K562 (cell line): ENCODE measurements around the gene CFAP73. TPM values are rescaled to one million over a fixed set of nuclear protein-coding genes. Genes with fewer than 3 reads are reported as not detected.

ENCODE experiments used
- ATAC-seq: fragments of 200-7000 bp; cut with Tn5 transposase; 3 replicates; pipeline ENCODE4 v1.9.1; 2020; ENCODE audit warnings: moderate library complexity
- BruUV-seq: library from RNA; stranded (reverse); fragments of 400-500 nt; replicated peaks from 2 replicates; lab custom pipeline; 2021; lab: Mats Ljungman, UMichigan
- CTCF ChIA-PET: fragments of 300-600 bp; formaldehyde crosslinking; extraction: SDS; loops from one replicate; lab custom pipeline; 2021; ENCODE audit warnings: low intra/inter-chr PET ratio; lab: Yijun Ruan, JAX
- POLR2A ChIA-PET: fragments of 300-600, 350-650 bp; sonication (Branson Sonifier 250); formaldehyde crosslinking; extraction: SDS; loops from one replicate; lab custom pipeline; 2021; ENCODE audit warnings: antibody characterized with exemption, inconsistent platforms; lab: Yijun Ruan, JAX
- DNase-seq, 4 experiments: peaks; one replicate each; pipeline versions ENCODE4 v3.0.0 to v3.0.0-alpha.2; 2011 to 2018; ENCODE audit warnings: low spot score in 3 of 4, mixed read lengths in 3 of 4; ENCODE audit errors: extremely low read depth in 1 of 4
- FAIRE-seq: peaks from 2 replicates; lab custom pipeline; 2011; peaks lifted over from hg19 to GRCh38; lab: Jason Lieb, UNC
- H2AFZ ChIP-seq: 2 replicates; pipeline ENCODE4 v1.6.0; 2011; ENCODE audit warnings: low read depth, low read length, control low read depth, inconsistent platforms
- H3K27ac ChIP-seq: fragments of 200-600 bp; 3 replicates; pipeline ENCODE4 v1.8.0; 2011; ENCODE audit warnings: low read depth, mild to moderate bottlenecking, control low read depth, inconsistent platforms, low read length, moderate library complexity, mixed read lengths; ENCODE audit errors: extremely low read depth
- H3K27me3 ChIP-seq, 2 experiments: fragments of 300-600 bp in 1 of 2; 2 replicates in 1 of 2; 3 replicates in 1 of 2; pipeline versions ENCODE4 v1.6.0 to v1.8.0; 2011; ENCODE audit warnings: inconsistent platforms in 2 of 2, low read length in 2 of 2, mild to moderate bottlenecking in 1 of 2, mixed read lengths in 1 of 2, moderate library complexity in 1 of 2; ENCODE audit not compliant: control insufficient read depth in 2 of 2, insufficient read depth in 2 of 2
- H3K36me3 ChIP-seq: fragments of 300-600 bp; 3 replicates; pipeline ENCODE4 v1.8.0; 2011; ENCODE audit warnings: mild to moderate bottlenecking, low read length, inconsistent platforms; ENCODE audit not compliant: control insufficient read depth, insufficient read depth
- H3K4me1 ChIP-seq, 2 experiments: fragments of 200-600 bp in 1 of 2; replicated peaks in 1 of 2; 2 replicates in 1 of 2; 3 replicates in 1 of 2; pipeline versions ENCODE4 v1.5.1 to v1.8.0; 2011; ENCODE audit warnings: inconsistent platforms in 2 of 2, low read length in 2 of 2, mild to moderate bottlenecking in 1 of 2, mixed read lengths in 1 of 2, moderate library complexity in 1 of 2; ENCODE audit not compliant: control insufficient read depth in 2 of 2, insufficient read depth in 2 of 2
- H3K4me2 ChIP-seq: 2 replicates; pipeline ENCODE4 v1.6.1; 2011; ENCODE audit warnings: low read length, control low read depth, inconsistent platforms, mixed read lengths; ENCODE audit not compliant: insufficient read depth
- H3K4me3 ChIP-seq: fragments of 200-600 bp; sonication (generic), shearing (Covaris generic); 2 replicates; pipeline ENCODE4 v1.5.1; 2016; ENCODE audit warnings: control low read depth, inconsistent platforms
- H3K79me2 ChIP-seq: fragments of 200-600 bp; 3 replicates; pipeline ENCODE4 v1.8.0; 2011; ENCODE audit warnings: low read length, inconsistent platforms; ENCODE audit not compliant: control insufficient read depth, insufficient read depth
- H3K9ac ChIP-seq, 2 experiments: 2 replicates each; pipeline versions ENCODE4 v1.6.0 to v1.6.1; 2011; ENCODE audit warnings: low read depth in 2 of 2, low read length in 2 of 2, control low read depth in 1 of 2, inconsistent platforms in 1 of 2, mild to moderate bottlenecking in 1 of 2, mixed read lengths in 1 of 2; ENCODE audit not compliant: insufficient read depth in 1 of 2
- H3K9me1 ChIP-seq: one replicate; pipeline ENCODE4 v1.6.0; 2011; ENCODE audit warnings: inconsistent platforms, mild to moderate bottlenecking, low read length, moderate library complexity; ENCODE audit not compliant: control insufficient read depth, insufficient read depth
- H3K9me3 ChIP-seq: replicated peaks from 2 replicates; pipeline ENCODE4 v1.5.1; 2011; ENCODE audit warnings: low read depth, low read length, inconsistent platforms; ENCODE audit not compliant: control insufficient read depth, insufficient read depth
- H4K20me1 ChIP-seq: replicated peaks from 2 replicates; pipeline ENCODE4 v1.6.1; 2011; ENCODE audit warnings: low read length, inconsistent platforms, mixed read lengths; ENCODE audit not compliant: control insufficient read depth, insufficient read depth
- CBX5 ChIP-seq: IDR thresholded peaks from 2 replicates; pipeline ENCODE4 v1.6.1; 2014; ENCODE audit warnings: low read depth, borderline replicate concordance
- FOXA3 ChIP-seq, 2 experiments: fragments of 450-650 bp in 1 of 2; sonication (generic) in 1 of 2; formaldehyde crosslinking; IDR thresholded peaks in 1 of 2; conservative IDR thresholded peaks in 1 of 2; 2 replicates each; pipeline versions ENCODE4 v1.4.0 to v1.8.0; 2020 to 2022; ENCODE audit warnings: mild to moderate bottlenecking in 2 of 2, missing genetic modification reagents in 1 of 2
- HMG20A ChIP-seq: fragments of 450-650 bp; formaldehyde crosslinking; conservative IDR thresholded peaks from 2 replicates; pipeline ENCODE4 v1.4.0; 2020; ENCODE audit warnings: mild to moderate bottlenecking, mixed read lengths
- MAFG ChIP-seq: fragments of 450-650 bp; conservative IDR thresholded peaks from 2 replicates; pipeline ENCODE4 v1.6.1; 2016; ENCODE audit warnings: missing genetic modification characterization, missing compliant biosample characterization
- MTF1 ChIP-seq: fragments of 250-450 bp; sonication (Bioruptor Pico); IDR thresholded peaks from 2 replicates; pipeline ENCODE4 v1.9.0; 2021; ENCODE audit warnings: moderate library complexity, mild to moderate bottlenecking, inconsistent platforms, borderline replicate concordance
- TCFL5 ChIP-seq: fragments of 250-450 bp; sonication (Bioruptor Pico); conservative IDR thresholded peaks from 2 replicates; pipeline ENCODE4 v1.6.1; 2021; ENCODE audit warnings: mild to moderate bottlenecking, moderate library complexity, matching md5 sums
- THRAP3 ChIP-seq: fragments of 450-650 bp; IDR thresholded peaks from 2 replicates; pipeline ENCODE4 v1.6.1; 2016; ENCODE audit warnings: mild to moderate bottlenecking, inconsistent platforms, borderline replicate concordance
- ZNF24 ChIP-seq: fragments of 450-650 bp; IDR thresholded peaks from 2 replicates; pipeline ENCODE4 v1.6.1; 2016
- ZNF263 ChIP-seq: sonication (generic); formaldehyde crosslinking; IDR thresholded peaks from 2 replicates; pipeline ENCODE4 v1.8.0; 2022; ENCODE audit warnings: mild to moderate bottlenecking, missing genetic modification reagents, borderline replicate concordance
- ZNF316 ChIP-seq: fragments of 450-650 bp; IDR thresholded peaks from 2 replicates; pipeline ENCODE4 v1.6.1; 2016
- ZNF384 ChIP-seq: IDR thresholded peaks from 2 replicates; pipeline ENCODE4 v1.6.1; 2012; ENCODE audit warnings: low read depth, low read length, improper control_type of control experiment
- ZNF707 ChIP-seq: fragments of 250-450 bp; sonication (Bioruptor Pico); conservative IDR thresholded peaks from 2 replicates; pipeline ENCODE4 v1.8.0; 2022; ENCODE audit warnings: inconsistent platforms, mild to moderate bottlenecking, moderate library complexity
- WGBS: fragments of 100-300 bp; shearing (Covaris generic); methylation state at CpG from one replicate; pipeline ENCODE4 v1.1.6; 2016; ENCODE audit warnings: low coverage, mixed read lengths; ENCODE audit not compliant: insufficient coverage; ENCODE audit errors: missing lambda C conversion rate; 5-methylcytosine and 5-hydroxymethylcytosine counted together
- in situ Hi-C: fragments of 300-500 bp; cut with MboI; formaldehyde crosslinking; loops from 4 replicates; pipeline ENCODE4 v1.15.0; 2018; ENCODE audit warnings: inconsistent platforms, mixed read lengths
- intact Hi-C: fragments of 100-400 bp; cut with micrococcal nuclease; formaldehyde crosslinking; loops from 2 replicates; pipeline ENCODE4 v1.14.2; 2022
- polyA plus RNA-seq, 8 experiments: library from polyadenylated mRNA; depleted of rRNA in 4 of 8; stranded (reverse) in 5 of 8; unstranded in 3 of 8; fragments of >200 nt; fragmentation: Nextera tagmentation in 2 of 8; fragmentation: Illumina TruSeq in 1 of 8; extraction: Ambion mirVana in 2 of 8; extraction: Trizol in 1 of 8; gene quantifications; 2 replicates each; pipeline versions ENCODE4 v1.2.1 to v1.2.3, GENCODE V29; 2011 to 2014; ENCODE audit warnings: inconsistent platforms in 1 of 8, missing spikeins in 1 of 8
- total RNA-seq, 7 experiments: library from RNA; depleted of rRNA in 6 of 7; stranded (reverse); fragments of >200 nt in 6 of 7; fragmentation: Illumina TruSeq in 2 of 7; extraction: Trizol in 2 of 7; gene quantifications; 2 replicates each; pipeline versions ENCODE4 v1.2.1 to v1.2.3, GENCODE V29; 2011 to 2021; ENCODE audit warnings: low replicate concordance in 1 of 7
- TF ChIP-seq, protein P1 (sequence below), 2 experiments: fragments of 450-650 bp; IDR thresholded peaks; 2 replicates each; pipeline ENCODE4 v1.6.1; 2018; ENCODE audit warnings: mild to moderate bottlenecking in 2 of 2, low read depth in 1 of 2; ENCODE audit not compliant: partially characterized antibody in 2 of 2
- TF ChIP-seq, protein P2 (sequence below): fragments of 450-650 bp; IDR thresholded peaks from 2 replicates; pipeline ENCODE4 v1.6.1; 2016; ENCODE audit warnings: low read depth, mild to moderate bottlenecking, moderate library complexity
- TF ChIP-seq, protein P3 (sequence below): sonication (generic); formaldehyde crosslinking; IDR thresholded peaks from 2 replicates; pipeline ENCODE4 v1.8.1; 2022; ENCODE audit warnings: missing genetic modification reagents

CFAP73 gene
- total and polyA plus RNA-seq, 9 of the 15 experiments (the other 6 are each of a cell fraction or from before 2014, with no cell fraction given), result not detected

DNA sequence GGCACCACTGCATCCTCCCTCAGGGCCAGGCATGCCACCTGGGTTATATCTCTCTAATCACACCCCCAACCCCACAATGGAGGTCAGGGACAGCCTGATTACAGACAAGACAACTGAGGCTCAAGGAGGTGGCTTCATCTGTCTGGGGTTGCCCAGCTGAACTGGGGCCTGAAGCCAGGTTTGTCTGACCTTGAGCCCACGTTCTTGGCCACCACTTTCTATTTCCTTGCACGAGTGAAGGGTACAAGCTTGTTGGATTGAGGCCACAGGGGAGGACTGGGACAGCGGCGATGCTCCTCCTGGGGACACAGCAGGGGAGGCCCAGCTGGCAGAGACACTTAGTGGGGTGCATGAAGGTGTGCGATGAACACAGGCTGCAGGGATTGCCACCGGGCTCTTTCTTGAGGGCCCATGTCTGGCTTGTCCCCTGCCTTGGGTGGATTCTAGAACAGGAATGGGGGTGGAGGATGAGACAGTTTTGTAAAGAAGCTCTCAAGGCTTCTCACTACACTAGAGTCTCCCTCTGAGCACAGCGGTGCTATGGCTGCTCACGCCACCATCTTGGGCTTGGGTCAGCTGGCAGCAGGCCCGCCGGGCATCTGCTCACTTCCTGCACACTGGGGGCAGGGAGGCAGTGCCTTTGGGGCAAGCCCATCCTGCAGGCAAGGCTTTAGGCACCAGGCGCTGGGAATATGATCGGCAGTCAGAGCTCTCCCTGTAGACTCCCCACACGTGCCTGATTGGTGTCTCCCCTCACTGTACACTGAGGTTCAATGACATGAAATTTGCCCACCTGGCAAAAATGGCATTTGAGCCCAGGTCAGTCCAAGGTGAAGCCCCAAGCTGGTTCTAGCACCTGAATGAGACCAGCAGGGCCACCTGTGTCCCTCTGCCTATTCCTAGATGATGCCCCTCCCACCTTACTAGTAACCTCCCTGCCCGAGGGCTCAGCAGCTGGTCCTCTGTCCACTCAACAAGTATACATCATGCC lies 52.0 kb downstream of the CFAP73 start:
- no peak overlapping the region for H2AFZ ChIP-seq
- DNase-seq (no peak), ATAC-seq (no peak), FAIRE-seq (no peak)
- no peaks in the 10 kb centered on the region for H3K79me2 ChIP-seq
- peaks cover 12% of the 10 kb centered on the region in 2 experiments; a peak in 4 of 5 replicates for H3K4me1 ChIP-seq
- WGBS, result 63% methylated on average over 14 of the region's 14 CpGs
- no peaks in the 10 kb centered on the region for H3K9me1 ChIP-seq
- H3K4me2 ChIP-seq, result no peak overlapping the region
- CTCF ChIA-PET, result no interaction called here
- H3K36me3 ChIP-seq, result no peaks in the 10 kb centered on the region
- in situ Hi-C loops (no loop called here), intact Hi-C loops (no loop called here)
- H3K4me3 ChIP-seq, result no peak overlapping the region
- no peaks in the 10 kb centered on the region for H3K9me3 ChIP-seq
- H4K20me1 ChIP-seq, result peaks cover 4% of the 10 kb centered on the region; the same call in 1 of the 2 replicates
- POLR2A ChIA-PET, result interaction anchor here (0.6 kb wide), 1 partner anchor 10 kb away, joined by 3 read pairs; no protein-coding TSS in a partner anchor
- BruUV-seq, result no TSS peak
- no peaks in the 10 kb centered on the region for H3K27me3 ChIP-seq
- no peak overlapping the region for H3K27ac ChIP-seq
- peak overlapping the region in 1 of 2 experiments; percentile 61; a peak in 2 of 4 replicates for H3K9ac ChIP-seq
- TF ChIP-seq HMG20A (CRISPR knock-in tag), result no peak
- TF ChIP-seq, protein P1, sequence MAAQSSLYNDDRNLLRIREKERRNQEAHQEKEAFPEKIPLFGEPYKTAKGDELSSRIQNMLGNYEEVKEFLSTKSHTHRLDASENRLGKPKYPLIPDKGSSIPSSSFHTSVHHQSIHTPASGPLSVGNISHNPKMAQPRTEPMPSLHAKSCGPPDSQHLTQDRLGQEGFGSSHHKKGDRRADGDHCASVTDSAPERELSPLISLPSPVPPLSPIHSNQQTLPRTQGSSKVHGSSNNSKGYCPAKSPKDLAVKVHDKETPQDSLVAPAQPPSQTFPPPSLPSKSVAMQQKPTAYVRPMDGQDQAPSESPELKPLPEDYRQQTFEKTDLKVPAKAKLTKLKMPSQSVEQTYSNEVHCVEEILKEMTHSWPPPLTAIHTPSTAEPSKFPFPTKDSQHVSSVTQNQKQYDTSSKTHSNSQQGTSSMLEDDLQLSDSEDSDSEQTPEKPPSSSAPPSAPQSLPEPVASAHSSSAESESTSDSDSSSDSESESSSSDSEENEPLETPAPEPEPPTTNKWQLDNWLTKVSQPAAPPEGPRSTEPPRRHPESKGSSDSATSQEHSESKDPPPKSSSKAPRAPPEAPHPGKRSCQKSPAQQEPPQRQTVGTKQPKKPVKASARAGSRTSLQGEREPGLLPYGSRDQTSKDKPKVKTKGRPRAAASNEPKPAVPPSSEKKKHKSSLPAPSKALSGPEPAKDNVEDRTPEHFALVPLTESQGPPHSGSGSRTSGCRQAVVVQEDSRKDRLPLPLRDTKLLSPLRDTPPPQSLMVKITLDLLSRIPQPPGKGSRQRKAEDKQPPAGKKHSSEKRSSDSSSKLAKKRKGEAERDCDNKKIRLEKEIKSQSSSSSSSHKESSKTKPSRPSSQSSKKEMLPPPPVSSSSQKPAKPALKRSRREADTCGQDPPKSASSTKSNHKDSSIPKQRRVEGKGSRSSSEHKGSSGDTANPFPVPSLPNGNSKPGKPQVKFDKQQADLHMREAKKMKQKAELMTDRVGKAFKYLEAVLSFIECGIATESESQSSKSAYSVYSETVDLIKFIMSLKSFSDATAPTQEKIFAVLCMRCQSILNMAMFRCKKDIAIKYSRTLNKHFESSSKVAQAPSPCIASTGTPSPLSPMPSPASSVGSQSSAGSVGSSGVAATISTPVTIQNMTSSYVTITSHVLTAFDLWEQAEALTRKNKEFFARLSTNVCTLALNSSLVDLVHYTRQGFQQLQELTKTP (IDR thresholded peaks at IDR 0.05; ENCODE audit: low read depth in 1 of 2, partially characterized antibody in 2 of 2), result no peak
- peak; percentile 45; the same call in 1 of the 2 replicates for TF ChIP-seq ZNF316
- no peak for TF ChIP-seq MTF1
- TF ChIP-seq, protein P2, sequence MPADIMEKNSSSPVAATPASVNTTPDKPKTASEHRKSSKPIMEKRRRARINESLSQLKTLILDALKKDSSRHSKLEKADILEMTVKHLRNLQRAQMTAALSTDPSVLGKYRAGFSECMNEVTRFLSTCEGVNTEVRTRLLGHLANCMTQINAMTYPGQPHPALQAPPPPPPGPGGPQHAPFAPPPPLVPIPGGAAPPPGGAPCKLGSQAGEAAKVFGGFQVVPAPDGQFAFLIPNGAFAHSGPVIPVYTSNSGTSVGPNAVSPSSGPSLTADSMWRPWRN, result no peak
- no peak for TF ChIP-seq TCFL5 (CRISPR knock-in tag)
- no peak for TF ChIP-seq THRAP3
- TF ChIP-seq MAFG, result no peak
- TF ChIP-seq ZNF24, result no peak
- TF ChIP-seq ZNF707 (CRISPR knock-in tag), result no peak
- TF ChIP-seq, protein P3, sequence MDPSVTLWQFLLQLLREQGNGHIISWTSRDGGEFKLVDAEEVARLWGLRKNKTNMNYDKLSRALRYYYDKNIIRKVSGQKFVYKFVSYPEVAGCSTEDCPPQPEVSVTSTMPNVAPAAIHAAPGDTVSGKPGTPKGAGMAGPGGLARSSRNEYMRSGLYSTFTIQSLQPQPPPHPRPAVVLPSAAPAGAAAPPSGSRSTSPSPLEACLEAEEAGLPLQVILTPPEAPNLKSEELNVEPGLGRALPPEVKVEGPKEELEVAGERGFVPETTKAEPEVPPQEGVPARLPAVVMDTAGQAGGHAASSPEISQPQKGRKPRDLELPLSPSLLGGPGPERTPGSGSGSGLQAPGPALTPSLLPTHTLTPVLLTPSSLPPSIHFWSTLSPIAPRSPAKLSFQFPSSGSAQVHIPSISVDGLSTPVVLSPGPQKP (CRISPR knock-in tag), result no peak
- no peak for TF ChIP-seq CBX5
- no peak for TF ChIP-seq FOXA3 (CRISPR knock-in tag; conservative IDR thresholded peaks at IDR 0.05 in 1 of 2, IDR thresholded peaks at IDR 0.05 in 1 of 2)
- no peak for TF ChIP-seq ZNF384
- no peak for TF ChIP-seq ZNF263 (CRISPR knock-in tag)
